Activated CD8-positive, alpha-beta T cell treated with anti-CD3 and anti-CD28 coated beads for 36 hours (primary cell): ENCODE measurements around the gene ZNF821. TPM values are rescaled to one million over a fixed set of nuclear protein-coding genes. Genes with fewer than 3 reads are reported as not detected.

Experiments
- ATAC-seq: fragments of 200-7000 bp; cut with Tn5 transposase; one replicate; pipeline ENCODE4 v1.10.0; 2021; ENCODE audit warnings: mild to moderate bottlenecking, moderate library complexity
- CTCF ChIA-PET: fragments of 350-600 bp; sonication (Branson Sonifier 250); formaldehyde crosslinking; loops from one replicate; lab custom pipeline; 2021; ENCODE audit warnings: antibody characterized with exemption; lab: Charles Lee
- POLR2A ChIA-PET: fragments of 350-600 bp; sonication (Branson Sonifier 250); formaldehyde crosslinking; loops from one replicate; lab custom pipeline; 2021; ENCODE audit warnings: antibody characterized with exemption; lab: Charles Lee
- DNase-seq: peaks from one replicate; pipeline ENCODE4 v3.0.0-alpha.2; 2020
- H3K27ac Mint-ChIP-seq: one replicate; pipeline ENCODE4 v1.8.0; 2021; ENCODE audit warnings: mild to moderate bottlenecking, mixed read lengths
- H3K27me3 Mint-ChIP-seq: one replicate; pipeline ENCODE4 v1.8.0; 2021; ENCODE audit warnings: mixed read lengths
- H3K36me3 Mint-ChIP-seq: one replicate; pipeline ENCODE4 v1.8.0; 2021; ENCODE audit warnings: low read depth, mixed read lengths
- H3K4me1 Mint-ChIP-seq: one replicate; pipeline ENCODE4 v1.8.0; 2021; ENCODE audit warnings: low read depth, mixed read lengths
- H3K4me3 Mint-ChIP-seq: one replicate; pipeline ENCODE4 v1.8.0; 2021; ENCODE audit warnings: mild to moderate bottlenecking, moderate library complexity, mixed read lengths
- H3K9me3 Mint-ChIP-seq: one replicate; pipeline ENCODE4 v1.8.0; 2021; ENCODE audit warnings: mixed read lengths
- CTCF ChIP-seq: fragments of 200-600 bp; IDR thresholded peaks from one replicate; pipeline ENCODE4 v1.8.0; 2022; ENCODE audit warnings: antibody characterized with exemption, mild to moderate bottlenecking
- intact Hi-C: fragments of 100-400 bp; cut with micrococcal nuclease; formaldehyde crosslinking; loops from one replicate; pipeline ENCODE4 v1.10.0; 2022
- total RNA-seq, 2 experiments: library from RNA; stranded (reverse); gene quantifications; one replicate each; pipeline ENCODE4 v1.2.3, GENCODE V29; 2021

Gene ZNF821
- total RNA-seq, 2 experiments from 2014 or later, result 5.6 to 6.2 TPM

GRCh38 chr16:71848622-71849021 lies 35.4 kb downstream of the ZNF821 start:
- Mint-ChIP-seq H3K4me3 (no peak overlapping the region), H3K9me3 (no peaks in the 10 kb centered on the region), H3K27ac (no peak overlapping the region), H3K4me1 (peaks cover 39% of the 10 kb centered on the region), H3K36me3 (peaks cover 19% of the 10 kb centered on the region), H3K27me3 (no peaks in the 10 kb centered on the region)
- ATAC-seq (no peak), DNase-seq (no peak)
- ChIA-PET CTCF (interaction anchor here (1.3 kb wide), 1 partner anchor 34 kb away, joined by 8 read pairs; no protein-coding TSS in a partner anchor), POLR2A (interaction anchor here (2.6 kb wide), 1 partner anchor 34 kb away, joined by 7 read pairs; no protein-coding TSS in a partner anchor)
- intact Hi-C loops, result loop anchor here (5.0 kb wide), 1 partner anchor 34 kb away; the partner anchor contains the start of gene ZNF821
- TF ChIP-seq CTCF, result no peak

- peaks cover 19% of the 10 kb centered on the region for H3K36me3 Mint-ChIP-seq
These were observed 36.9 kb downstream of the ZNF821 start for GRCh38 chr16:71847096-71847495.

GRCh38 chr16:71846431-71846830 lies 37.6 kb downstream of the ZNF821 start:
- H3K27ac Mint-ChIP-seq, result peak overlapping the region; percentile 93
- no peak for ATAC-seq
- H3K4me1 Mint-ChIP-seq, result peaks cover 36% of the 10 kb centered on the region
- peaks cover 19% of the 10 kb centered on the region for H3K36me3 Mint-ChIP-seq
- POLR2A ChIA-PET, result interaction anchor here (0.6 to 3.2 kb wide), 7 partner anchors 10 to 89 kb away, joined by 3 to 18 read pairs (median 4); partner anchors contain the start of genes AP1G1 and ZNF821
- no peaks in the 10 kb centered on the region for H3K27me3 Mint-ChIP-seq
- DNase-seq, result peak; percentile 36
- no peaks in the 10 kb centered on the region for H3K9me3 Mint-ChIP-seq
- intact Hi-C loops, result loop anchor here (5.0 kb wide), 1 partner anchor 36 kb away; the partner anchor contains the start of gene ZNF821
- H3K4me3 Mint-ChIP-seq, result peak overlapping the region; percentile 89
- CTCF ChIA-PET, result interaction anchor here (0.7 to 3.4 kb wide), 6 partner anchors 11 to 115 kb away, joined by 3 to 25 read pairs (median 3); no protein-coding TSS in a partner anchor
- no peak for TF ChIP-seq CTCF

More at GRCh38 chr16:71847096-71847495, 36.9 kb downstream of the ZNF821 start:
- POLR2A ChIA-PET, result interaction anchor here (0.8 to 3.2 kb wide), 6 partner anchors 16 to 39 kb away, joined by 3 to 18 read pairs (median 3); partner anchors contain the start of gene AP1G1
- H3K27me3 Mint-ChIP-seq, result no peaks in the 10 kb centered on the region
- peaks cover 37% of the 10 kb centered on the region for H3K4me1 Mint-ChIP-seq
- H3K27ac Mint-ChIP-seq, result peak overlapping the region; percentile 93
- no peak for TF ChIP-seq CTCF
- intact Hi-C loops, result loop anchor here (5.0 kb wide), 1 partner anchor 35 kb away; the partner anchor contains the start of gene ZNF821
- no peaks in the 10 kb centered on the region for H3K9me3 Mint-ChIP-seq
- H3K4me3 Mint-ChIP-seq, result peak overlapping the region; percentile 89
- no peak for ATAC-seq
- no peak for DNase-seq
- CTCF ChIA-PET, result interaction anchor here (1.1 to 3.4 kb wide), 3 partner anchors 35 to 112 kb away, joined by 3 to 25 read pairs (median 3); no protein-coding TSS in a partner anchor

GRCh38 chr16:71845639-71846430 lies 38.1 kb downstream of the ZNF821 start, which contains the start of gene ATXN1L:
Gene ATXN1L, plus strand, starts transcription at chr16:71845976. Its CDS starts 3,765 bp downstream, at chr16:71849741.
- DNase-seq (peak; percentile 92), ATAC-seq (peak; percentile 92)
- Mint-ChIP-seq H3K9me3 (no peaks in the 10 kb centered on the region), H3K27ac (peak within 1 kb of the TSS; percentile 93), H3K4me1 (peaks cover 36% of the 10 kb centered on the region), H3K4me3 (peak within 1 kb of the TSS; percentile 89), H3K36me3 (peaks cover 19% of the 10 kb centered on the region), H3K27me3 (no peaks in the 10 kb centered on the region)
- TF ChIP-seq CTCF, result no peak
- POLR2A ChIA-PET, result interaction anchor here (0.6 to 3.2 kb wide), 9 partner anchors 10 to 90 kb away, joined by 3 to 18 read pairs (median 4); partner anchors contain the start of genes AP1G1 and ZNF821
- intact Hi-C loops, result loop anchor here (5.0 kb wide), 1 partner anchor 36 kb away; the partner anchor contains the start of gene ZNF821
- CTCF ChIA-PET, result interaction anchor here (0.7 to 3.4 kb wide), 5 partner anchors 11 to 116 kb away, joined by 3 to 25 read pairs (median 3); no protein-coding TSS in a partner anchor
